Epithelial cell of proximal tubule (primary cell): ENCODE measurements around the gene DET1. TPM values are rescaled to one million over a fixed set of nuclear protein-coding genes. Genes with fewer than 3 reads are reported as not detected.
A peak's percentile ranks its signal among the peaks of the same experiment; 100 is the strongest.

Source experiments
- DNase-seq: peaks from one replicate; pipeline ENCODE4 v3.0.0-alpha.2; 2011; ENCODE audit warnings: low read depth
- H3K4me3 ChIP-seq: 2 replicates; pipeline ENCODE4 v1.5.1; 2011; ENCODE audit warnings: low read depth, mild to moderate bottlenecking, low read length
- CTCF ChIP-seq: conservative IDR thresholded peaks from 2 replicates; pipeline ENCODE4 v1.5.1; 2012; ENCODE audit warnings: low read depth, mild to moderate bottlenecking, low read length
- total RNA-seq: library from RNA; depleted of rRNA; stranded (reverse); fragments of >200 nt; gene quantifications from 2 replicates; pipeline ENCODE4 v1.2.3, GENCODE V29; 2015

The DET1 gene
- total RNA-seq, 1 donor from 2014 or later = 4.3 TPM

GRCh38 chr15:88465633-88466224, 80.8 kb downstream of the DET1 start:
- DNase-seq = peak; percentile 83
- no peak for TF ChIP-seq CTCF
- peak overlapping the region; percentile 90 for H3K4me3 ChIP-seq

- DNase-seq = no peak
These were observed 82.5 kb downstream of the DET1 start for GRCh38 chr15:88463870-88464532.

More at GRCh38 chr15:88463870-88464532, 82.5 kb downstream of the DET1 start:
- H3K4me3 ChIP-seq = no peak overlapping the region
- no peak for TF ChIP-seq CTCF

Other genes starting within 250 kb of the DET1 start
- gene MRPL46, start 79.3 kb downstream of the DET1 start, total RNA-seq = 30.4 and 34.7 TPM in 2 replicates
- 32.3 and 48.6 TPM in 2 replicates for gene MRPS11, start 79.0 kb downstream of the DET1 start, total RNA-seq
- 58.8 and 61.9 TPM in 2 replicates for gene AEN, start 74.7 kb upstream of the DET1 start, total RNA-seq
- gene ISG20, start 92.3 kb upstream of the DET1 start, total RNA-seq = 7.6 and 17.3 TPM in 2 replicates